Mesenchymal stem cell (in vitro differentiated cells and primary cell): ENCODE measurements around the gene GNLY.

Experiments
- DNase-seq: peaks from one replicate; pipeline ENCODE4 v3.0.0-alpha.2; 2013
- H2AFZ ChIP-seq: one replicate; pipeline ENCODE4 v1.6.1; 2013; ENCODE audit warnings: low read depth, mild to moderate bottlenecking, control low read depth, inconsistent platforms, low read length, moderate library complexity
- H2AK5ac ChIP-seq: 2 replicates; pipeline ENCODE4 v1.6.1; 2013; ENCODE audit warnings: low read length, moderate library complexity, mild to moderate bottlenecking, inconsistent platforms; ENCODE audit not compliant: severe bottlenecking
- H2BK120ac ChIP-seq: one replicate; pipeline ENCODE4 v1.6.1; 2013; ENCODE audit warnings: low read depth, mild to moderate bottlenecking, inconsistent platforms, low read length, moderate library complexity
- H2BK12ac ChIP-seq, 2 experiments: one replicate each; pipeline ENCODE4 v1.6.1; 2013; ENCODE audit warnings: inconsistent platforms in 2 of 2, low read length in 2 of 2, mild to moderate bottlenecking in 2 of 2, moderate library complexity in 2 of 2, control low read depth in 1 of 2
- H2BK15ac ChIP-seq: one replicate; pipeline ENCODE4 v1.6.1; 2013; ENCODE audit warnings: mild to moderate bottlenecking, low read depth, inconsistent platforms; ENCODE audit not compliant: poor library complexity, severe bottlenecking
- H2BK5ac ChIP-seq: 2 replicates; pipeline ENCODE4 v1.6.1; 2013; ENCODE audit warnings: low read depth, mild to moderate bottlenecking, low read length, control low read depth, inconsistent platforms; ENCODE audit not compliant: poor library complexity, severe bottlenecking
- H3K14ac ChIP-seq, 2 experiments: one replicate each; pipeline ENCODE4 v1.6.1; 2013; ENCODE audit warnings: inconsistent platforms in 2 of 2, low read length in 2 of 2, control low read depth in 1 of 2, mild to moderate bottlenecking in 1 of 2, moderate library complexity in 1 of 2
- H3K18ac ChIP-seq, 2 experiments: one replicate each; pipeline ENCODE4 v1.6.1; 2013; ENCODE audit warnings: inconsistent platforms in 2 of 2, low read length in 2 of 2, control low read depth in 1 of 2, low read depth in 1 of 2, mild to moderate bottlenecking in 1 of 2
- H3K23ac ChIP-seq, 2 experiments: one replicate each; pipeline ENCODE4 v1.6.1; 2013; ENCODE audit warnings: inconsistent platforms in 2 of 2, low read length in 2 of 2, mild to moderate bottlenecking in 2 of 2, moderate library complexity in 2 of 2, control low read depth in 1 of 2
- H3K27ac ChIP-seq: 2 replicates; pipeline ENCODE4 v1.5.1; 2013; ENCODE audit warnings: mild to moderate bottlenecking, moderate library complexity, low read length, control low read depth, inconsistent platforms; ENCODE audit not compliant: poor library complexity, severe bottlenecking
- H3K27me3 ChIP-seq, 2 experiments: 2 replicates each; pipeline versions ENCODE4 v1.6.1 to v1.7.0; 2013; ENCODE audit warnings: low read length in 2 of 2, mild to moderate bottlenecking in 2 of 2, moderate library complexity in 2 of 2, control low read depth in 1 of 2, inconsistent platforms in 1 of 2; ENCODE audit not compliant: control insufficient read depth in 1 of 2, insufficient read depth in 1 of 2
- H3K36me3 ChIP-seq, 2 experiments: 2 replicates each; pipeline versions ENCODE4 v1.6.1 to v1.7.0; 2013; ENCODE audit warnings: low read length in 2 of 2, control low read depth in 1 of 2, inconsistent platforms in 1 of 2, low read depth in 1 of 2, mild to moderate bottlenecking in 1 of 2; ENCODE audit not compliant: insufficient read depth in 2 of 2, control insufficient read depth in 1 of 2
- H3K4ac ChIP-seq, 2 experiments: one replicate each; pipeline ENCODE4 v1.6.1; 2013; ENCODE audit warnings: inconsistent platforms in 2 of 2, low read length in 2 of 2, mild to moderate bottlenecking in 2 of 2, moderate library complexity in 2 of 2, control low read depth in 1 of 2, low read depth in 1 of 2
- H3K4me1 ChIP-seq: 2 replicates; pipeline ENCODE4 v1.6.1; 2013; ENCODE audit warnings: low read depth, low read length, control low read depth; ENCODE audit not compliant: control insufficient read depth, insufficient read depth
- H3K4me2 ChIP-seq: 2 replicates; pipeline ENCODE4 v1.6.1; 2013; ENCODE audit warnings: low read length, mild to moderate bottlenecking, inconsistent platforms; ENCODE audit not compliant: poor library complexity, severe bottlenecking
- H3K4me3 ChIP-seq, 2 experiments: 2 replicates each; pipeline versions ENCODE4 v1.5.1 to v1.7.0; 2013; ENCODE audit warnings: low read length in 2 of 2, mild to moderate bottlenecking in 2 of 2, control low read depth in 1 of 2, low read depth in 1 of 2; ENCODE audit not compliant: insufficient read depth in 1 of 2
- H3K79me1 ChIP-seq: replicated peaks from 2 replicates; pipeline ENCODE4 v1.6.1; 2013; ENCODE audit warnings: mild to moderate bottlenecking, control low read depth, low read length, inconsistent platforms; ENCODE audit not compliant: poor library complexity, severe bottlenecking
- H3K9ac ChIP-seq: 2 replicates; pipeline ENCODE4 v1.7.0; 2013; ENCODE audit warnings: mild to moderate bottlenecking, low read length, moderate library complexity
- H3K9me3 ChIP-seq: 2 replicates; pipeline ENCODE4 v1.7.0; 2013; ENCODE audit warnings: mild to moderate bottlenecking, low read length; ENCODE audit not compliant: control insufficient read depth
- H4K8ac ChIP-seq: one replicate; pipeline ENCODE4 v1.6.1; 2013; ENCODE audit warnings: inconsistent platforms, mild to moderate bottlenecking, low read length, moderate library complexity
- H4K91ac ChIP-seq: one replicate; pipeline ENCODE4 v1.6.1; 2013; ENCODE audit warnings: mild to moderate bottlenecking, low read length, inconsistent platforms
- WGBS: methylation state at CpG from one replicate; pipeline ENCODE4 v1.1.7; 2013; ENCODE audit warnings: mixed read lengths; 5-methylcytosine and 5-hydroxymethylcytosine counted together

Gene GNLY

DNA sequence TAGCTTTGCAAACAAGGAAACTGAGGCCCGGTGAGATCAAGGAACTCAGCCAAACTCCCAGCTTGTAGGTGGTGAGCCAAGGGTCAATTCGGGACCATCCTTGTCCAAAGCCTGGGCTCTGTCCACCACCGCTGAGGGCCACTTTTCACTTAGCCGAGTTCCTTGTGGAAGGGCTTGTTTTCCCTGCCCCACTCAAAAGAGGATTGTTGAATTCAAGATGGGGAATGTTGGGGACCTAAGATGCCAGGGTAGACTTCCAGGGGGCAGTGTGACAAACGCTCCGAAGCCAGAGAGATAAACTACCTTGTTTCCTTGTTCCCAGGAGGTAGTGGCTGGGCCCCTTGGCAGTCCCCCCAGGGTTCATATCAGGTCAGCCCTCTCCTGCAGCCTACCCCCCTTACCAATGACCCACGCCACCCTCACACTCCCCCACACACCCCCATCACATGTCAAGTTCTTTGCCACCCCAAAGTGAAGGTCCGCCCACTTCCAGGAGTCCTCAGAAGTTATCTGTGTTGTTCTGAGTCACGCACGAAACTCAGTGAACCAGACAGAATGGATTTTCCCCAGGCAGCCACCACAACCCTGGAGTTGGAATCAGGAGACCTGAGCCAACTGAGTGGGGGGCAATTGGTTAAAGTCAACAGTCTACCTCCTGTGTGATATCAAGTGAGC, 49.3 kb downstream of the GNLY start:
- Histone ChIP-seq H3K27me3 (peaks cover 5 to 19% of the 10 kb centered on the region in 2 experiments), H3K36me3 (no peaks in the 10 kb centered on the region), H3K18ac (peak overlapping the region; percentile 86 to 87), H3K79me1 (no peaks in the 10 kb centered on the region), H4K91ac (peak overlapping the region; percentile 64), H2BK5ac (no peak overlapping the region), H2AK5ac (peak overlapping the region; percentile 47), H3K9me3 (no peaks in the 10 kb centered on the region), H3K14ac (no peak overlapping the region), H3K4me2 (no peak overlapping the region), H3K4ac (peak overlapping the region; percentile 32 to 81), H3K23ac (no peak overlapping the region), H3K9ac (peak overlapping the region; percentile 92), H3K4me3 (peak overlapping the region in 1 of 2 experiments; percentile 49), H2AFZ (no peak overlapping the region), H2BK120ac (peak overlapping the region; percentile 67), H3K4me1 (peaks cover 39% of the 10 kb centered on the region), H3K27ac (no peak overlapping the region), H4K8ac (peak overlapping the region; percentile 8), H2BK12ac (peak overlapping the region; percentile 73 to 79), H2BK15ac (no peak overlapping the region)
- WGBS, result 74% methylated on average over 10 of the region's 10 CpGs
- peak; percentile 78 for DNase-seq

DNA sequence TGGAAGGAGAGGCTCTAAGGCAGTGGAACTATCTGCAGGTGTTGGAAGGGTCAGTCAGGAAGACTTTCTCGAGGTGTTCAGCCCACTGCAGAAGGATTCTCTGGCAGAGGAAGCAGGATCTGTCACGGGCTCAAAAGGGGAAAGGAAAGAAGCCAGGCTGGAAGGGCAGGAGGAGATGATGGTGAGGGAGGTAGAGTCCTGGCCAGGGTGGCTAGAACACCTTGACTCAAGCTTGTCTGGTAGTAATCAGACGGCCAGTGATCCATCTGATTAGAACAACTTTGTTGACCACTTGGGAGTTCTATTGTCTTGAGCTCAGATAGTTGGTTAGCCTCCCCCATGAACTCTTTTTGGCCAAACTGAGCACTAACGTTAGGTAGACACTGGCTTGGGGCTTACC, 49.9 kb downstream of the GNLY start:
- WGBS, result 92% methylated on average over 4 of the region's 4 CpGs

DNA sequence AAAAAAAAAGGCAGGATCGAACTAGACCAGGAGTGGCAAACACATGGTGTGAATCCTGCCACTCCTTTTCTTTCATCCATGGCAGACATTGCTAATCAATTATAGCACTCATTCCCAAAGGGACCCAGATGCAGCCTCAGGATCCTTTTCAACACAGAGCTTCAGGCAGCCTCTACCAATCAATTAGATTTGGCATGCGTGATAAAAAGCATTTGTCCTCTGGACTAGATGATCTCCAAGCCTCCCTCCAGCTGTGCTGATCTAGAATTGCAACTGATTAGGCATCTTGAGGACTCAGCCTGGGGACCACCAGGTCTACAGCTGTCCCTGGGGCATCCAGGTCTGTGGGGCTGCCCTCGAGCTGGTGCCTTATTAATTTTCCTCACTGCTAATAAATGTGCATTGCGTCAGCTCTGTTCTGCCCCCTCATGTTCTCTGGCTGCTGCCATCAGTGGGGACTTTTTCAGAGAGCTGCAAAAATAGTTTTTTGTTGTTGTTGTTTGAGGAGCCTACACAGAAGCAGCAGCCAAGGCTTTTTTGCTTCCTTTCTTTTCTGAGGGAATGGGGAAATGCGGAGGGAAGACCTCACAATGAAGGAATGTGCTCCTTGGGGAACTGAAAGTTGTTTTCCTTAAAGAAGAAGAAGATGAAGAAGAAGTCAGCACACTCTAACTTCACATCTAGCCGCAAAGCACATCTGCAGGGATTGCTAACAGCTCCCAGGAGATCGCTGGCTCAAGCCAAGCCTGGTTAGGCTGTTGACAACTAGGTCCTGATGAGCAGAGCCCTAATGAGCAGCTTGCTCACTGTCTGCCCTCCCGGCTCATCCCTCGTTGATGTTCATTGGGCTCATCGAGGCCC, 50.8 kb downstream of the GNLY start:
- H3K23ac ChIP-seq, result no peak overlapping the region
- peak overlapping the region; percentile 78 for H2AK5ac ChIP-seq
- H3K9ac ChIP-seq, result peak overlapping the region; percentile 70
- H2BK120ac ChIP-seq, result no peak overlapping the region
- 42% methylated on average over 9 of the region's 10 CpGs for WGBS
- H3K14ac ChIP-seq, result peak overlapping the region in 1 of 2 experiments; percentile 67
- no peaks in the 10 kb centered on the region for H3K79me1 ChIP-seq
- no peak overlapping the region for H2BK12ac ChIP-seq
- peak overlapping the region in 1 of 2 experiments; percentile 13 for H3K4ac ChIP-seq
- no peaks in the 10 kb centered on the region for H3K36me3 ChIP-seq
- H2BK5ac ChIP-seq, result no peak overlapping the region
- H4K8ac ChIP-seq, result no peak overlapping the region
- H3K18ac ChIP-seq, result peak overlapping the region in 1 of 2 experiments; percentile 24
- H3K27ac ChIP-seq, result peak overlapping the region; percentile 9
- H4K91ac ChIP-seq, result no peak overlapping the region
- no peaks in the 10 kb centered on the region for H3K9me3 ChIP-seq
- peak overlapping the region; percentile 23 for H3K4me2 ChIP-seq
- no peak overlapping the region for H2AFZ ChIP-seq
- H2BK15ac ChIP-seq, result no peak overlapping the region
- peak; percentile 82 for DNase-seq
- peak overlapping the region in 1 of 2 experiments; percentile 49 for H3K4me3 ChIP-seq
- peaks cover 5 to 21% of the 10 kb centered on the region in 2 experiments for H3K27me3 ChIP-seq
- H3K4me1 ChIP-seq, result peaks cover 50% of the 10 kb centered on the region

More for the DNA sequence above, 49.9 kb downstream of the GNLY start:
- Histone ChIP-seq H3K27ac (no peak overlapping the region), H2BK5ac (no peak overlapping the region), H3K9ac (peak overlapping the region; percentile 70), H3K36me3 (no peaks in the 10 kb centered on the region), H3K9me3 (no peaks in the 10 kb centered on the region), H3K14ac (no peak overlapping the region), H3K79me1 (no peaks in the 10 kb centered on the region), H3K27me3 (peaks cover 5 to 21% of the 10 kb centered on the region in 2 experiments), H2BK120ac (peak overlapping the region; percentile 75), H2BK15ac (no peak overlapping the region), H3K4me2 (no peak overlapping the region), H4K91ac (peak overlapping the region; percentile 30), H3K4ac (peak overlapping the region in 1 of 2 experiments; percentile 24), H4K8ac (no peak overlapping the region), H2AFZ (no peak overlapping the region), H3K4me3 (peak overlapping the region in 1 of 2 experiments; percentile 49), H2AK5ac (peak overlapping the region; percentile 32), H3K4me1 (peaks cover 45% of the 10 kb centered on the region), H3K18ac (peak overlapping the region; percentile 86 to 87), H2BK12ac (peak overlapping the region; percentile 44 to 79), H3K23ac (no peak overlapping the region)
- no peak for DNase-seq

DNA sequence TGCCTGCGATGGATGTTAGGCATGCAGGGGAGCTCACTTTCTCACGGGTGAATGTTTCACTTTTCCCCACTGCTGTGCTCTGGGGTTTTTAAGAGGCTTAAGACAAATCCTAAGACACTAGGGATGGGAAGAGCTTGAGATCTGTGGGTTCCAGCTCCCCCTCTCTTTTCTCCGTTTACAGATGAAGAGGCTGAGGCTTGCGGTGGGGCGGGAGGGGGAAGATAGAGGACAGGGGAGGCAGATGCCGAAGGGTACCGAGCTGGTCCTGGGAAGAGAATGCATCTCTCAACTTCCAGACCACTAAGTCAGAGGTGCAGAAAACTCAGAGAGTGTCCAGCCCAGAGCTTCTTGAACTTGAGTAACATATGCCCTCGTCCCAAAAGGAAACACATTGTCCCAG, 51.5 kb downstream of the GNLY start:
- no peak overlapping the region for H4K8ac ChIP-seq
- H3K4me3 ChIP-seq, result peak overlapping the region in 1 of 2 experiments; percentile 49
- no peaks in the 10 kb centered on the region for H3K79me1 ChIP-seq
- no peak overlapping the region for H3K23ac ChIP-seq
- H2BK12ac ChIP-seq, result no peak overlapping the region
- no peak overlapping the region for H2AFZ ChIP-seq
- H3K18ac ChIP-seq, result peak overlapping the region in 1 of 2 experiments; percentile 24
- H3K9ac ChIP-seq, result peak overlapping the region; percentile 70
- WGBS, result 67% methylated on average over 6 of the region's 8 CpGs
- H3K4ac ChIP-seq, result no peak overlapping the region
- peaks cover 5 to 21% of the 10 kb centered on the region in 2 experiments for H3K27me3 ChIP-seq
- H3K14ac ChIP-seq, result no peak overlapping the region
- DNase-seq, result no peak
- no peak overlapping the region for H2BK120ac ChIP-seq
- H3K4me1 ChIP-seq, result peaks cover 51% of the 10 kb centered on the region
- no peaks in the 10 kb centered on the region for H3K36me3 ChIP-seq
- no peak overlapping the region for H2BK5ac ChIP-seq
- no peak overlapping the region for H4K91ac ChIP-seq
- peak overlapping the region; percentile 9 for H3K27ac ChIP-seq
- no peak overlapping the region for H2AK5ac ChIP-seq
- H2BK15ac ChIP-seq, result no peak overlapping the region
- no peak overlapping the region for H3K4me2 ChIP-seq
- no peaks in the 10 kb centered on the region for H3K9me3 ChIP-seq
